NCI-H510A (cell line): ENCODE measurements around the gene NRXN3.
"Not testable (repeated sequence)": the region's sequence is repeated elsewhere in the genome, so short reads cannot be mapped to it uniquely, and the experiment has no call there.

ENCODE experiments used
- DNase-seq: peaks from one replicate; lab custom pipeline; 2025; lab: John Stamatoyannopoulos, UW

NRXN3 gene

GRCh38 chr14:79730196-79730595 is 1560.0 kb downstream of the NRXN3 start:
- no peak for DNase-seq

DNA sequence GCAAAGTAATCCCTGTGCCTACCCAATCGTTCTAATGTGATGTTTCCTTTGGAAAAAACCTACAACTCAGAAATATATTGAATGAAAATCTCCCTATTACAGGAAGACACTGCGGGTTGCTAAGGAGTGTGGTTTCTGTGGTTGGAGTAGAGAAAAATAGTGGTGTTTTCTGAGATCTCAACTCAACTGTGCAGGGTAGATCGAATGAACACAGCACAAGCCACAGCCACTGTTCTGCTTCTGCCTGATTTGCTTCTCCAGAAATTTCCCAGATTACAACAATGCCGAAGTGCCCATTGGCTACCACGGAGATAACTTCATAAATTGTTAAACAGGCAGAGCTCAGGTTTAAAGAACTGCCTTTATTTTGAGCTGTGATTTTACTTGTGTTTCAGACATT is 1560.8 kb downstream of the NRXN3 start:
- DNase-seq: no peak

GRCh38 chr14:79732911-79733655 is 1562.9 kb downstream of the NRXN3 start:
- DNase-seq: no peak

DNA sequence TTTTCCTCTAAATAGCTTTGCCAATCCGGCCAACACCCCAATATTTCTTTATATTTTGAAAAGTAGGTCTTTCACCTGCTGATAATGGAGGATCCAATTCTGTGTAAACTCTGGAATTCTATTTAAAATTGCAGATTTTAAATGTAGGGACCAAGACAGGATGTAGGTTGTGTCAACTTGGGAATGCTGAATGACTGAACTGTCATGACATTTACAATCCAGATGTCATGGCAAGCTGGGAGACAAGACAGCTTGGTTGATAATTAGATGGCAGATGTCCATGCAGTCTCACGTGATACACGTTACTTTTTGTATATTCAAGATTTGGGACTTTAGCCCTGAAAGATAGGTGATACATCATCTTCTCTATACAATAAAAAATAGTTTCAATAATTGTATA is 1564.0 kb downstream of the NRXN3 start:
- DNase-seq: no peak

DNA sequence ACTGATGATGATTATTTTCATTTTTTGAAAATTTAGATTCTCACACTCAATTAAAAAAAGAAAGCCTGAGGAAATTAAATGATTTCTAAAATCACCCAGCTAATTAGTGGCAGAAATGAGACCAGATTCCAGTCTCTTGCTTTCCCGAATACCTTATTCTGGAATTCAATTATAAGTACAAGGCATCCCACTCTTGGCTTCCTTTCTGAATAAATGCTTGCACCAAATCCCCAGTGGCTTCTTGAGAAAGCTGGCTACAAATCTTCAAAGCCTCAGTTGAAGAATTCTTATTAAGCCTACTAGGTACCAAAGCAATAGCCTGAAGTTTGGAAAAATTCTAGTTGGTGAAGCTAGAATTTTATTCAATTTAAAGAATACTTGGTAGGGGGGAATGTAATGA is 1564.5 kb downstream of the NRXN3 start:
- DNase-seq: no peak

GRCh38 chr14:79735121-79735520 is 1564.9 kb downstream of the NRXN3 start:
- no peak for DNase-seq

GRCh38 chr14:79740066-79740601 is 1570.0 kb downstream of the NRXN3 start:
- no peak for DNase-seq

GRCh38 chr14:79742142-79742541 is 1572.0 kb downstream of the NRXN3 start:
- DNase-seq: no peak

DNA sequence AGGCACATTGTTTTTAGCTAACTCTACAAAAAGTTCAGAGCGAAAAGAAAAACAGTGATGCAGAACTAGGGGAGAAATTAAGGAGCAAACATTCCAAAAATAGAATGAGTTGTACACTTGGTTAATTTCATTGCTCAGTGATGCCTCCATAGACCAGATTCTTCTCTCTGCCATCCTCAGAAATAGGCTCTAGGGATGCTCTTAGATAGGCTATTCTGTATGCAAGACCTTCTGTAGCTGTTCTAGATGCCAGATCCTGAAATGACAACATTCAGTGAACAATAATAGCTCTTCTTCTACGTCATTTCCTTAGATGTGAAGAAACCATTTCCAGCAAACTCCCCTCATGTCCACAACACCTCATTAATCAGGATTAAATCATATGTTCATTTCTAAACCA is 1574.9 kb downstream of the NRXN3 start:
- no peak for DNase-seq

- no peak for DNase-seq
Measured at GRCh38 chr14:79749065-79749464, 1578.9 kb downstream of the NRXN3 start.

GRCh38 chr14:79758985-79759384 is 1588.8 kb downstream of the NRXN3 start:
- no peak for DNase-seq

DNA sequence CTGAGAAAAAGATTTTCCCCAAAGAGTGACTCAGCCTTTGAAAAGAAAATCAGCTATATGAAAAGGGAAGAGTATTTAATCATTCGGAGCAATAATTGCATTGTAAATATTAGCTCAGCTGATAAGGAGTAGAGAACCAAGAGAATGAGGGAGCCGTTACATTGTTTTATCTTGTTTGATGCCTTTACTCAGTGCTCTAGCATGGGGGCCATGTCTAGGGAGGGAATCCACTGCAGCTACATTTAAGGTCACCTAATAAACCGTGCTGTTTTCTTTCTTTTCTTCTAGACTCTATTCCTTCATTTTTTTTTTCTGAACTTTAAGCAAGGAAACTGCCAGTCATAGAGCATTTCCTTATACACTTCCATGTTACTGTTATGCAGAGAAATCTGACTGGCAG is 1594.2 kb downstream of the NRXN3 start:
- no peak for DNase-seq

- no peak for DNase-seq
Measured at GRCh38 chr14:79766511-79766910, 1596.3 kb downstream of the NRXN3 start.

GRCh38 chr14:79767251-79767650 is 1597.1 kb downstream of the NRXN3 start:
- DNase-seq: no peak

DNA sequence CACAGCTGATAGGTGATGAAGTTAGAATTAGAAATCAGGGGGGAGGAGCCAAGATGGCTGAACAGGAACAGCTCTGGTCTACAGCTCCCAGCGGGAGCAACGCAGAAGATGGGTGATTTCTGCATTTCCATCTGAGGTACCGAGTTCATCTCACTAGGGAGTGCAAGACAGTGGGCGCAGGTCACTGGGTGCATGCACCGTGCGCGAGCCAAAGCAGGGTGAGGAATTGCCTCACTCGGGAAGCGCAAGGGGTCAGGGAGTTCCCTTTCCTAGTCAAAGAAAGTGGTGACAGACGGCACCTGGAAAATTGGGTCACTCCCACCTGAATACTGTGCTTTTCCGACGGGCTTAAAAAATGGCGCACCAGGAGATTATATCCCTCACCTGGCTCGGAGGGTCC is 1597.5 kb downstream of the NRXN3 start:
- DNase-seq: not testable (repeated sequence)

DNA sequence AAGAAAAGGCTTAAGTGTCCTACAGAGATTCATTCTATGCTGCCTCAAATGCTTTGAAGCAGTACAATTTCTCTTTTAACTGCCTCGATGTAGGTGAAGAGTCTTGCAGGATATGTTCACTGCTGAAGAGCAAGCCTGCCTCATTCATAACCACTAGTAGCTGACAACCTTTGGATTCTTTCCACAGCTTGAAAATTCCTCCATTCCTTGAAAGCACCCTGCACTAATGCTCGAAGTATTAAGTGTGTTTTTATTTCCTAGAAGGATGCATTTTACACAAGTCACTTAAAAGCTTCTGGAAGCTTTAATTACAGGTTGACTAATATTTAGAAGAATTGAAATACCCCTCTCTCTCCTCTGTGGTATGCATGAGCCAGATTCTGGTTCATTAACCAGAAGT is 1611.7 kb downstream of the NRXN3 start:
- no peak for DNase-seq

- no peak for DNase-seq
Measured at GRCh38 chr14:79783041-79783440, 1612.9 kb downstream of the NRXN3 start.

DNA sequence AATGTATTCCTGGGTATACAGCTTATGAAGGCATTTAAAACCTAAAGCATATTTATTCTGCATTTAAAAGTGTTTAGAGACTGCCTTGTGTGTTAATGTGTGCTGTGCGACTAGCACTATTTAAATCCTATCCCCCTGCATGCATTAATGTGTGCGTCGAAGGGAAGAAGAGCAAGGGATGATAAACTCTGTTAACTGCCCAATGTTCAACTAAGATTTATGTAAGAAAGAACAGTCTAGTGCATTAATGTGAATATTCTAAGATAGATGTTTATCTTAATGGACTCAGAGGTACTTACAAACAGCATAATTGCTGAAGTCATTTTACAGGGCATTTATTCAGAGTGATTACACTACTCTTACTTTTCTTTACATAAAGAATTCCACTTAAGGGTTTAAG is 1616.3 kb downstream of the NRXN3 start:
- no peak for DNase-seq

DNA sequence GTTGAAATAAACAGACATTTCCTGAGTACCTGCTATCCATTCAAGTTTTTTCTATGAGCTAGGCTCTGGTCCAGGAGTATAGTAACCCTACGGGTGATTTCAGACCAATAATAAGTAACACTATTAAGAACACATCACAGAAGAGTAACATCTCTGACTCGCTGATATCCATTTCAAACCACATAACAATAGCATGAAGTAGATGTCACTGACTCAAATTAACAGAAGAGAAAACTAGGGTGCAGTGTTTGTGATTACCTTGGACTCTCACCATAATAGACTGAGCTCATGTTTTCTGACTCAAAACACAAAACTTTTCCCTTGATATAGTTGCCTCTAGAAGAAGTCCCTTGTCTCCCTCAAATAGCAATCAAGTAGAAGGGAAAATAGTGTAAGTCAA is 1618.2 kb downstream of the NRXN3 start:
- DNase-seq: no peak

DNA sequence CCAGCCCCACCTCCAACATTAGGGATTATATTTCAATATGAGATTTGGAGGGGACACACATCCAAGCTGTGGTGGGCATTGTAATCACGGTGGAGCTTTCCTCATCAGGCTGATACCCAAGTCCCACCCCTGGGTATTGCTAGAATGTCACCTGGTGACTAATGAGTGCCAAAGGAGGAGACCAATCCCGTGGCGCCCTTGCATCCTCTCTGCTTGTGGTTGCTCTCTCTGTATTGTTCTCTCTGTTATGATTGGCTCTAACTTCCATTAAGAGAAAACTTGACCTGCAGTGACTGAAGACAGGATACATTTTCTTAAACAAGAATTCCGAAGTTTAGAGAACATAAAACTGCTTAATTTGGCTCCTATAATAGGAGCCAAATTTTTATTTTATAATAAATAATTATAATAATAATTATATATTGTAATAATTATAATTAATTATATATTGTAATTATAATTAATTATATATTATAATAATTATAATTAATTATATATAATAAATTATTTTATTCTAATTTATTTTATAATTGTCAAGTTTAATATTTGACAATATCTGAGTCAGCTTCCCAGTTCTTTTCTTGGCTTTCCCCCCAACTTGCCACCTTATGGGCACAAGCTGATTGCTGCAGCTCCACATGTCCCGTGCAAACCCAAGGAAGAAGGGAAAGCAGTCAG is 1621.0 kb downstream of the NRXN3 start:
- no peak for DNase-seq

DNA sequence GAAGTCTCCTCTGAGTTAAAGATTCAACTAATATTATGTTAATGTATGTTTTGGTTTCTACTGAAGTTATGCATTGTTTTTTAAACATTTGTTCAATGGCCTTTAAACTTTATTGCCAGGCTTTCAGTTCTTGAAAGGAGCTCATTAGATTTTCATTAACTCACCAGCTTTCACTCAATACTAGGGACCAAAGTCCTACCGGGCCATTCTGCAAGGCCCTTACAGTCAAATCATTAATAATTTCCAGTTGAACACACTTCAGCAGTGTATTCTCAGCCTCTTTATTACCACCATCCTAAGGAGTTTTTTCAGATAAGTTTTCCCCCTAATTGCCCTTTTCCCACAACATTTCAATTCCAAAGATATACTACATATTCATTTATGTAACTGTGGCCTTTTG is 1631.9 kb downstream of the NRXN3 start:
- DNase-seq: no peak

DNA sequence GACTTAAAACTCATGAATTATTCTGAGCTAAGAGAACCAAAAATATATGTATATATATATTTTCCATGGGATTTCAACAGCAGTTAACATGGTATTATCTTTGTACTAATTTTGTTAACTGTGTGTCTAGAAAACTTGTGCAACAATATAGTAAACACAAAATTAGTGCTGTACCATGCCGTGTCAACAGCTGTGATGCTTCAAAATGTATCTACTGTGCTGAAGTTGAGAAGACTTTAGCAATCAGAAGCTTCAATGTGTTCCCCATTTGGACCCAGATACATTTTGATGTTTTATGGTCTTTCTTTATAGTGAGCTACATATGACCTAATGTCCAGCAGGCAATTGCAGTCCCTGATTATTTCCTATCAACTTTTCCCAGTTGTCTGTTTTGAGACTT is 1635.5 kb downstream of the NRXN3 start:
- DNase-seq: no peak

DNA sequence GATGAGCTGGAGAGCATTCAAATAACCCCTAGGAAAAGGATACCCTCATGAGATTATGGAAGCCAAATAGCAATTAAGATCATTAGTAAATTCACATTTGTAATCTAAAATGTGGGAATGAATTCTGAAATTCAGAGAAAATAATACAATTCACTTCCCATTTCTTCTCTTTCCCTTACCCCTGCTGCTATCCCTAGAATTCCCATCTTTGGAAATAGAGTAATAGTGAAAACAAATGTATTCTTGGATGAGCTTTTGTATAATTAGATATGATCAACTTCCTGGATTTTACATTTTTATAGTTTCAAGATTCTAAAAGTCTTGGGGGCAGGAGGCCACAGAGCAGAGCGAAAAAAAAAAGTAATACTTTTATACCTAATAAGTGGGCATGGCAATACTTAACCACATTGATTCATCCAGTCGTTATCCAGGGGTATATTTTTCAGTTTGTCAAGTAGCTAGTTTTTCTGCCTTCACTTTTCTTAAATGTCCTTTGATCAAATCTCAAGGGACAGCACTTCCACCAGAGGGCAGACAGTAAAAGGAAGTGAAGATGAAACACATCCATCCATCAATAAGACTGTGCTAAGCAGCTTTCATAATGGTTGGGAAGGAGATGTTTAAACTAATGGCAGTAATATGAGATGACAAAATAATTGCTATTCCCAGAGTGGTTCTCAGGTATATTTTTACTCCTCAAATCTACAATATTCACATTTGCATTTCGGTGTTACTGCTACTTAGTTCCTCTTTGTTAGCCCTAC is 1639.9 kb downstream of the NRXN3 start:
- no peak for DNase-seq
